NB4 (cell line): ENCODE measurements around the gene LRP1B.

Source experiments
- CTCF ChIP-seq: IDR thresholded peaks from one replicate; pipeline ENCODE4 v1.5.1; 2012; ENCODE audit warnings: low read depth, low read length
- TF ChIP-seq, protein P1 (sequence below): IDR thresholded peaks from 2 replicates; pipeline ENCODE4 v1.6.1; 2011; ENCODE audit warnings: low read depth, low read length

GRCh38 chr2:140567734-140568133 is 1563.1 kb downstream of the LRP1B start:
- TF ChIP-seq, protein P1, sequence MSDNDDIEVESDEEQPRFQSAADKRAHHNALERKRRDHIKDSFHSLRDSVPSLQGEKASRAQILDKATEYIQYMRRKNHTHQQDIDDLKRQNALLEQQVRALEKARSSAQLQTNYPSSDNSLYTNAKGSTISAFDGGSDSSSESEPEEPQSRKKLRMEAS: no peak
- no peak for TF ChIP-seq CTCF
